GM12878 (cell line): ENCODE results near the gene USPL1. TPM values are rescaled to one million over a fixed set of nuclear protein-coding genes. Genes with fewer than 3 reads are reported as not detected.

Experiments
- ATAC-seq: fragments of 200-7000 bp; cut with Tn5 transposase; 3 replicates; pipeline ENCODE4 v1.9.1; 2020; ENCODE audit warnings: mild to moderate bottlenecking, moderate library complexity
- BruUV-seq: library from RNA; stranded (reverse); fragments of 400-500 nt; replicated peaks from 2 replicates; lab custom pipeline; 2021; lab: Mats Ljungman, UMichigan
- CTCF ChIA-PET: fragments of 300-600 bp; sonication (Branson Sonifier 250); formaldehyde crosslinking; extraction: SDS; loops from one replicate; lab custom pipeline; 2021; ENCODE audit warnings: inconsistent platforms; lab: Yijun Ruan, JAX
- POLR2A ChIA-PET: fragments of 350-600 bp; formaldehyde crosslinking; extraction: SDS; loops from one replicate; lab custom pipeline; 2021; ENCODE audit warnings: inconsistent platforms; lab: Charles Lee
- RAD21 ChIA-PET: fragments of 300-600 bp; sonication (Branson Sonifier 250); formaldehyde crosslinking; loops from one replicate; lab custom pipeline; 2023; ENCODE audit warnings: antibody characterized with exemption; ENCODE audit not compliant: unreplicated experiment; lab: Charles Lee
- SMC1A ChIA-PET: fragments of 300-600 bp; sonication (Branson Sonifier 250); formaldehyde crosslinking; loops from one replicate; lab custom pipeline; 2023; ENCODE audit not compliant: unreplicated experiment, uncharacterized antibody; lab: Charles Lee
- DNase-seq: peaks from one replicate; pipeline ENCODE4 v3.0.0-alpha.2; 2011; ENCODE audit warnings: low read depth, low spot score
- FAIRE-seq: peaks from 3 replicates; lab custom pipeline; 2011; peaks lifted over from hg19 to GRCh38; lab: Jason Lieb, UNC
- H2AFZ ChIP-seq: 2 replicates; pipeline ENCODE4 v1.6.0; 2011; ENCODE audit warnings: low read depth, low read length, control low read depth; ENCODE audit not compliant: control insufficient read depth
- H3K27ac ChIP-seq: 2 replicates; pipeline ENCODE4 v1.5.1; 2011; ENCODE audit warnings: control low read depth; ENCODE audit not compliant: control insufficient read depth, insufficient read depth
- H3K27me3 ChIP-seq, 2 experiments: replicated peaks in 1 of 2; 2 replicates each; pipeline versions ENCODE4 v1.6.0 to v1.6.1; 2011; ENCODE audit warnings: low read length in 1 of 2; ENCODE audit not compliant: control insufficient read depth in 2 of 2, insufficient read depth in 2 of 2
- H3K36me3 ChIP-seq, 2 experiments: 2 replicates each; pipeline ENCODE4 v1.5.1; 2011; ENCODE audit warnings: low read length in 1 of 2; ENCODE audit not compliant: control insufficient read depth in 2 of 2, insufficient read depth in 2 of 2
- H3K4me1 ChIP-seq: 2 replicates; pipeline ENCODE4 v1.6.1; 2011; ENCODE audit warnings: mild to moderate bottlenecking, low read length, moderate library complexity, mixed read lengths; ENCODE audit not compliant: control insufficient read depth, insufficient read depth
- H3K4me2 ChIP-seq: 2 replicates; pipeline ENCODE4 v1.6.0; 2011; ENCODE audit warnings: control low read depth; ENCODE audit not compliant: control insufficient read depth, insufficient read depth
- H3K4me3 ChIP-seq: fragments of 200-600 bp; sonication (generic); 2 replicates; pipeline ENCODE4 v1.5.1; 2016
- H3K79me2 ChIP-seq: 2 replicates; pipeline ENCODE4 v1.6.0; 2011; ENCODE audit warnings: low read length; ENCODE audit not compliant: control insufficient read depth, insufficient read depth
- H3K9ac ChIP-seq: 2 replicates; pipeline ENCODE4 v1.8.0; 2011; ENCODE audit warnings: low read length, control low read depth, mixed read lengths; ENCODE audit not compliant: control insufficient read depth, insufficient read depth
- H3K9me3 ChIP-seq: replicated peaks from 3 replicates; pipeline ENCODE4 v1.5.1; 2011; ENCODE audit warnings: mild to moderate bottlenecking, low read length; ENCODE audit not compliant: control insufficient read depth, insufficient read depth
- H4K20me1 ChIP-seq: 2 replicates; pipeline ENCODE4 v1.6.0; 2011; ENCODE audit not compliant: control insufficient read depth, insufficient read depth
- BCL11A ChIP-seq: IDR thresholded peaks from 2 replicates; pipeline ENCODE4 v1.6.1; 2011; ENCODE audit warnings: low read depth, low read length
- BHLHE40 ChIP-seq, 2 experiments: fragments of 450-650 bp in 1 of 2; IDR thresholded peaks; 2 replicates each; pipeline ENCODE4 v1.6.1; 2011 to 2017; ENCODE audit warnings: low read depth in 2 of 2, borderline replicate concordance in 1 of 2, improper control_type of control experiment in 1 of 2, low read length in 1 of 2, mild to moderate bottlenecking in 1 of 2
- CBX3 ChIP-seq: fragments of 200-600 bp; sonication (generic); IDR thresholded peaks from 2 replicates; pipeline ENCODE4 v1.6.1; 2016; ENCODE audit warnings: low read depth, borderline replicate concordance
- IRF3 ChIP-seq: fragments of 450-650 bp; IDR thresholded peaks from 2 replicates; pipeline ENCODE4 v1.6.1; 2014; ENCODE audit warnings: mild to moderate bottlenecking
- LARP7 ChIP-seq: fragments of 450-650 bp; IDR thresholded peaks from 2 replicates; pipeline ENCODE4 v1.6.1; 2017; ENCODE audit warnings: mild to moderate bottlenecking
- PAX5 ChIP-seq: IDR thresholded peaks from 2 replicates; pipeline ENCODE4 v1.6.1; 2011; ENCODE audit warnings: low read depth, low read length, borderline replicate concordance
- RB1 ChIP-seq: fragments of 450-650 bp; formaldehyde crosslinking; IDR thresholded peaks from 2 replicates; pipeline ENCODE4 v1.6.1; 2017; ENCODE audit warnings: mild to moderate bottlenecking, borderline replicate concordance
- RBBP5 ChIP-seq: fragments of 200-600 bp; sonication (generic); conservative IDR thresholded peaks from 2 replicates; pipeline ENCODE4 v1.6.1; 2016
- RCOR1 ChIP-seq: conservative IDR thresholded peaks from 2 replicates; pipeline ENCODE4 v1.6.1; 2012; ENCODE audit warnings: low read depth, low read length, improper control_type of control experiment
- SMAD1 ChIP-seq: fragments of 450-650 bp; IDR thresholded peaks from 2 replicates; pipeline ENCODE4 v1.6.1; 2018; ENCODE audit warnings: mild to moderate bottlenecking, low read depth; ENCODE audit not compliant: partially characterized antibody
- SRF ChIP-seq, 2 experiments: IDR thresholded peaks; 2 replicates each; pipeline ENCODE4 v1.6.1; 2011; ENCODE audit warnings: low read depth in 2 of 2, low read length in 2 of 2, mild to moderate bottlenecking in 1 of 2, moderate library complexity in 1 of 2
- YBX1 ChIP-seq: fragments of 450-650 bp; IDR thresholded peaks from 2 replicates; pipeline ENCODE4 v1.6.1; 2016; ENCODE audit warnings: antibody characterized with exemption
- ZNF592 ChIP-seq: fragments of 450-650 bp; IDR thresholded peaks from 2 replicates; pipeline ENCODE4 v1.6.1; 2017; ENCODE audit warnings: mild to moderate bottlenecking, moderate library complexity
- WGBS: methylation state at CpG from one replicate; pipeline ENCODE4 v1.1.6; 2016; ENCODE audit warnings: low lambda C conversion rate; ENCODE audit not compliant: insufficient replicate concordance, insufficient coverage; ENCODE audit errors: missing lambda C conversion rate; 5-methylcytosine and 5-hydroxymethylcytosine counted together
- in situ Hi-C: fragments of 300-500 bp; cut with MboI; formaldehyde crosslinking; loops from 9 replicates; pipeline ENCODE4 v1.14.3; 2018; ENCODE audit warnings: mixed read lengths
- intact Hi-C: fragments of 100-400 bp; cut with micrococcal nuclease; formaldehyde crosslinking; loops from one replicate; pipeline ENCODE4 v1.14.2; 2022; ENCODE audit not compliant: unreplicated experiment
- polyA plus RNA-seq, 11 experiments: library from polyadenylated mRNA; depleted of rRNA in 4 of 11; unstranded in 6 of 11; stranded (reverse) in 5 of 11; fragments of >200 nt; fragmentation: Nextera tagmentation in 4 of 11; fragmentation: Illumina TruSeq in 1 of 11; extraction: Ambion mirVana in 4 of 11; extraction: Trizol in 1 of 11; gene quantifications; 1 replicate in 1 of 11; 2 replicates in 10 of 11; pipeline versions ENCODE4 v1.2.1 to v1.2.3, GENCODE V29; 2011 to 2016; ENCODE audit warnings: inconsistent platforms in 2 of 11, missing spikeins in 2 of 11, low read depth in 1 of 11
- total RNA-seq, 4 experiments: library from RNA; depleted of rRNA in 3 of 4; stranded (reverse); fragments of >200 nt in 3 of 4; fragmentation: Illumina TruSeq in 1 of 4; extraction: Trizol in 1 of 4; gene quantifications; 2 replicates each; pipeline versions ENCODE4 v1.2.1 to v1.2.3, GENCODE V29; 2013 to 2021
- TF ChIP-seq, protein P1 (sequence below): IDR thresholded peaks from 2 replicates; pipeline ENCODE4 v1.6.1; 2012; ENCODE audit warnings: mild to moderate bottlenecking, low read depth, low read length

The USPL1 gene
- total and polyA plus RNA-seq, 10 of the 15 experiments (the other 5 are each of a cell fraction or from before 2014, with no cell fraction given) = 7.9 to 23.2 (median 15.8) TPM

DNA sequence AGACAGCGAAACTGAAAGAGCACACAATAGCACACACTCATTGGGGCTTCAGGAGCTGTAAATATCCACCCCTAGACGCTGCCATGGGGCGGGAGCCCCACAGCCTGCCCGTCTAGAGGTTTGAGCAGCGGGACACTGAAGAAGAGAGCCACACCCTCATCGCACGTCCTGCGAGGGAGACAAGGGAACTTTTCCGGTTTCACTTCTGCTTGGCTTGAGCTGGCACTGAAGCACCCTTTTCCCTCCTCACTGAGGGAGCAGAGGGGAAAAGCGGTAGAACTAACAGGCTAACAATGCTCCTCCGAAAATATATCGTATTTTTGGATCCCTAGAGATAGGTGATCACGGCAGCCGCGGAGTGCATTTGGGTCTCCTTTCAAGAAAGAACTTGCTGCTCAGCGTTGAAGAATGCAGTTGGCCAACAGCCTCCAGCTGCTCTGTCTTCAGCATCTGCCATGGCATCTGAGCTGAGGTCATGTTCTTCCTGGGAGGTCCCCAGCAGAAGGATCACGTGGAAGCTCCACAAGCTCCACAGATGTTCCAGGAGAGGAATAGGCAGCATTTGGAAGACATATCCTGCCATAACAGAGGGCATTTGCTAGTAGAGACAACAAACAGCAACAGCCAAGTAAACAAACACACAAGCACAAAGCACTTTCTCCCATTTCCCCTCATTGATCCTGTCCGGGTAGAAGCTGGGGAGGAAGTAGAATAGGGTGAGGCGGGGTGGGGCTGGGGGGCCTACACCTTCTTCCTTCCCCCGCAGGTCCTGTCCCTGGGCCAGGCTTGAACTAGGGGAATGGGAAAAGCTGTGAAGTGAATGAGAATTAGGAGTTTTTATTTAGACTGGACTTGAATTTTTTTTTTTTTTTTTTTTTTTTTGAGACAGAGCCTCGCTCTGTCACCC, 72.8 kb downstream of the USPL1 start (continued):
- TF ChIP-seq, protein P1, sequence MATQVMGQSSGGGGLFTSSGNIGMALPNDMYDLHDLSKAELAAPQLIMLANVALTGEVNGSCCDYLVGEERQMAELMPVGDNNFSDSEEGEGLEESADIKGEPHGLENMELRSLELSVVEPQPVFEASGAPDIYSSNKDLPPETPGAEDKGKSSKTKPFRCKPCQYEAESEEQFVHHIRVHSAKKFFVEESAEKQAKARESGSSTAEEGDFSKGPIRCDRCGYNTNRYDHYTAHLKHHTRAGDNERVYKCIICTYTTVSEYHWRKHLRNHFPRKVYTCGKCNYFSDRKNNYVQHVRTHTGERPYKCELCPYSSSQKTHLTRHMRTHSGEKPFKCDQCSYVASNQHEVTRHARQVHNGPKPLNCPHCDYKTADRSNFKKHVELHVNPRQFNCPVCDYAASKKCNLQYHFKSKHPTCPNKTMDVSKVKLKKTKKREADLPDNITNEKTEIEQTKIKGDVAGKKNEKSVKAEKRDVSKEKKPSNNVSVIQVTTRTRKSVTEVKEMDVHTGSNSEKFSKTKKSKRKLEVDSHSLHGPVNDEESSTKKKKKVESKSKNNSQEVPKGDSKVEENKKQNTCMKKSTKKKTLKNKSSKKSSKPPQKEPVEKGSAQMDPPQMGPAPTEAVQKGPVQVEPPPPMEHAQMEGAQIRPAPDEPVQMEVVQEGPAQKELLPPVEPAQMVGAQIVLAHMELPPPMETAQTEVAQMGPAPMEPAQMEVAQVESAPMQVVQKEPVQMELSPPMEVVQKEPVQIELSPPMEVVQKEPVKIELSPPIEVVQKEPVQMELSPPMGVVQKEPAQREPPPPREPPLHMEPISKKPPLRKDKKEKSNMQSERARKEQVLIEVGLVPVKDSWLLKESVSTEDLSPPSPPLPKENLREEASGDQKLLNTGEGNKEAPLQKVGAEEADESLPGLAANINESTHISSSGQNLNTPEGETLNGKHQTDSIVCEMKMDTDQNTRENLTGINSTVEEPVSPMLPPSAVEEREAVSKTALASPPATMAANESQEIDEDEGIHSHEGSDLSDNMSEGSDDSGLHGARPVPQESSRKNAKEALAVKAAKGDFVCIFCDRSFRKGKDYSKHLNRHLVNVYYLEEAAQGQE = no peak

- Histone ChIP-seq H3K27ac (no peak overlapping the region), H3K9me3 (no peaks in the 10 kb centered on the region), H3K4me1 (peaks cover 9% of the 10 kb centered on the region), H3K9ac (no peak overlapping the region), H3K4me2 (no peak overlapping the region), H3K79me2 (no peaks in the 10 kb centered on the region), H3K27me3 (0 out of 4 replicates have a peak, but pooled peaks cover 0 to 2% of the 10 kb centered on the region in 2 experiments), H3K36me3 (no peaks in the 10 kb centered on the region), H3K4me3 (no peak overlapping the region), H4K20me1 (no peaks in the 10 kb centered on the region), H2AFZ (no peak overlapping the region)
- DNase-seq = no peak
- RAD21 ChIA-PET = no interaction called here
- intact Hi-C loops (no loop called here), in situ Hi-C loops (no loop called here)
- 82% methylated on average over 1 of the region's 1 CpG for WGBS
- CTCF ChIA-PET = no interaction called here
- BruUV-seq = no TSS peak
- no peak for FAIRE-seq
- ATAC-seq = no peak
- POLR2A ChIA-PET = no interaction called here
- SMC1A ChIA-PET = interaction anchor here (0.6 kb wide), 1 partner anchor 14 kb away, joined by 3 read pairs; no protein-coding TSS in a partner anchor
- TF ChIP-seq SMAD1 (no peak), RCOR1 (no peak), RBBP5 (no peak), BCL11A (no peak), RB1 (no peak), YBX1 (no peak), IRF3 (no peak), LARP7 (no peak), BHLHE40 (IDR thresholded peaks at IDR 0.05; ENCODE audit: borderline replicate concordance in 1 of 2, low read depth in 2 of 2, low read length in 1 of 2) (no peak), ZNF592 (no peak), CBX3 (no peak), SRF (IDR thresholded peaks at IDR 0.05; ENCODE audit: low read depth in 2 of 2, low read length in 2 of 2) (no peak), PAX5 (no peak)
Measured at GRCh38 chr13:30692113-30692512, 74.4 kb downstream of the USPL1 start.
